ENCODE data around the gene FGGY.
"Not testable (repeated sequence)": the region's sequence is repeated elsewhere in the genome, so short reads cannot be mapped to it uniquely, and the experiment has no call there.

Gene FGGY

DNA sequence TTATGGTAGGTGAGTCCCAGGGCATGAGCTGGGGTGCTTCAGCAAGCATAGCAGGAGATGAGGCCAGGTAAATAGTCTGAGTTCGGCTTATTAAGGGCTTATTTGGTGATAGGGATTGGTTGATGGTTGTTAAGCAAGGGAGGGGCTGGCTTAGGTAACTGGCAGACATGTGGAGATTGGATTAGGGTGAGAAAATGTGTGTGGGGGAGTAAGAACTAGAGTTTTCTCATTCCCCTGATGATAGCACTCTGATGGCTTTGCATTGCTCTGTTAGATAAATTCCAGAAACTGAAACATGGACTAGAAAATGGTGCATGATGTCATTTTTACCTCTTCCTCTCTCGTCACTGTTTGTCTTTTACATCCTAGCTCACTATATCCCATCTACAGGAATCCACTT is 53.6 kb downstream of the FGGY start:
- no peak for DNase-seq (ENCODE audit: low spot score)

GRCh38 chr1:59352065-59352464 is 55.2 kb downstream of the FGGY start:
- DNase-seq (ENCODE audit: low spot score): no peak

DNA sequence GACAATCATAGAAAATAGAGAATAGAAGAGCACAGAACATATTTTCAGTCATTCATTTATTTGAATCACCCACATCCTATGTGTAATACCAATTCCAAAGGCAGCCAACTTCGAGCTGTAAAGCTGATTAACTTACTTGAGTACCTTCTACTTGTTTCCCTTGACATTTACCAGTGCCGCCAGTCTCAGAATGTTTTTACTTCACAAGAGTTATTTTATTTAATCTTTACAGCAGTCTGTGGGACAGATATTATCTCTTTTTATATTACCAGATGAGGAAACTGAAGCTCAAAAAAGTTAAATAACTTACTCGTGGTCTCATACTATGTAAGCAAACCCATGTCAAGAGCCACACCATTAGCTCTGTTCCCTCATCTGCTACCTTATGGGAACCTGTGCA is 56.6 kb downstream of the FGGY start:
- DNase-seq (ENCODE audit: low spot score): no peak

- DNase-seq (ENCODE audit: low spot score): not testable (repeated sequence)
Observed at GRCh38 chr1:59354239-59354638, 57.3 kb downstream of the FGGY start.

GRCh38 chr1:59354709-59355337 is 57.9 kb downstream of the FGGY start:
- DNase-seq (ENCODE audit: low spot score): no peak

- no peak for DNase-seq (ENCODE audit: low spot score)
Observed at GRCh38 chr1:59355361-59355760, 58.5 kb downstream of the FGGY start.

DNA sequence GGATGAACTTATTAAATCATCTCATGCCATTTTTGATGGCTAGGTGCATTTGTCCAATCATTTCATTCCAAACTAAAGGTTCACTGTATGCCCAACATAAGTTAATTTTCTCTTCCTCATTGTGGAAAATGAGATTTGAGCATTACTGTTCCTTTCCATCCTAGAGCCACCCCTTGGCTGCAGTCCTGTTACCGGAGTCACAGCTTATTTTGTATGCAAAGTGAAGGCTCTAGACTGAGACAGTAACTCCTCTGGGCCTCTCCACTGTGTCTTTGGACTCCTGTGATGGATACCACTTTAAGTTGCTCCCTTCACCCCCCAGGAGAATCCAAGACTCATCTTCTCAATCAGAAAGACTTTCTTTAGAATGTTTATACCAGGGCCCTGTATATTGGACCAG is 59.7 kb downstream of the FGGY start:
- DNase-seq (ENCODE audit: low spot score): no peak

- no peak for DNase-seq (ENCODE audit: low spot score)
Observed at GRCh38 chr1:59357645-59358320, 60.9 kb downstream of the FGGY start.

- DNase-seq (ENCODE audit: low spot score): no peak
Observed at GRCh38 chr1:59359325-59359724, 62.4 kb downstream of the FGGY start.

- no peak for DNase-seq (ENCODE audit: low spot score)
Observed at GRCh38 chr1:59360170-59360569, 63.3 kb downstream of the FGGY start.

- DNase-seq (ENCODE audit: low spot score): no peak
Observed at GRCh38 chr1:59360729-59361128, 63.8 kb downstream of the FGGY start.

DNA sequence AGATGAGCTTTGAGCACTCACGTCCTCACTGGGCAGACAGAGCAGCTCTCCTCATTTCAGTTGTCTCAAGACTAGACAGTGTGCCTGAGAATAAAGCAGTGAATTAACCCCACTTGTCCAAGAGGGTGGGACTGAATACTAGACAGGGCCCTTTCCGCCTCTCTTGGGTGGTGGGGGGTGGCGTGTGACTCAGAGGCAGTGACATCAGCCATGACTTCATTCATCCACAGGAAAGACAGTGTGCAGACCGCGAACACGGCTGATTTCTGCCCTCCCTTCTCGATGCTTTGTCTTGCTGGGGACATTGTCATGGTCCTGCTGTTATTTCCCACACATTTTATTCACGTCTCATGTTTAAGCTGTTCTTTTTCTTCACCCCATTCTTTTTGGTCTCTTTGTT is 64.9 kb downstream of the FGGY start:
- DNase-seq (ENCODE audit: low spot score): no peak

- DNase-seq (ENCODE audit: low spot score): no peak
Observed at GRCh38 chr1:59364037-59364436, 67.1 kb downstream of the FGGY start.

- DNase-seq (ENCODE audit: low spot score): no peak
Observed at GRCh38 chr1:59366346-59366745, 69.5 kb downstream of the FGGY start.

DNA sequence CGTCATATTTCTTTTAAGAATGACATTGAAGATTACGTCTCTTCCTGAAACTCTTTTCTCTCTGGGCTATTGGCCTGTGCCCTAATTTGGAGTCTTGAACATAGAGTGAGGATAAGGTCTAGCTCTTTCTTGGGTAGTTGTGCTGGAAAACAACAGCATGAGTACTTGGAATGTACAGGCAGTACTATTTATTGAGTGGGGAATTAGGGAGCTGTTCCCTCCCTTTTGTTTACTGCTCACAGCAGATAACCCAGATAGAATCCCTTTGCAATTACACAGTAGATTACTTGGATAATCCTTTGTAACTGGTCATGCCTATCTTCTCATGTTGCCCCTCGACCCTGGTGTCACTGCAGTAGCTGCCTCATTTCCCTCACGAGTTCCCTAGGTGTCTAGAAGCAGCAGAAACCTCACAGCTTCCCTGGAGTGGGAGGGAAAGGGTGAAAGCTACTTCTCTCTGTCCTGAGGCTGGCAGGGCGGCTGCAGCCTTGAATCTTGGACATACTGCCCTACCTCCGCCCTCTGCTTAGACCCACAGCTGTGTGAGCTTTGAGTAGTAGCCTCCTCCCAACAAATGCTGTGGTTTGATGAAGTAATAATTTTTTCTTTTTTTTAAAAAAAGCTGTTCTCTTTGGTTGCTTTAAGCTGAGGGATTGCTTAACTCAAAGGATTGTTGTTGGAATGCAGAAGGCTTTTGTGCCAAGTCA is 70.6 kb downstream of the FGGY start:
- DNase-seq (ENCODE audit: low spot score): no peak

- DNase-seq (ENCODE audit: low spot score): no peak
Observed at GRCh38 chr1:59368008-59368670, 71.2 kb downstream of the FGGY start.

- no peak for DNase-seq (ENCODE audit: low spot score)
Observed at GRCh38 chr1:59375321-59376220, 78.7 kb downstream of the FGGY start.

GRCh38 chr1:59377350-59377904 is 80.5 kb downstream of the FGGY start:
- DNase-seq (ENCODE audit: low spot score): no peak

- DNase-seq (ENCODE audit: low spot score): no peak
Observed at GRCh38 chr1:59378621-59379370, 81.9 kb downstream of the FGGY start.

DNA sequence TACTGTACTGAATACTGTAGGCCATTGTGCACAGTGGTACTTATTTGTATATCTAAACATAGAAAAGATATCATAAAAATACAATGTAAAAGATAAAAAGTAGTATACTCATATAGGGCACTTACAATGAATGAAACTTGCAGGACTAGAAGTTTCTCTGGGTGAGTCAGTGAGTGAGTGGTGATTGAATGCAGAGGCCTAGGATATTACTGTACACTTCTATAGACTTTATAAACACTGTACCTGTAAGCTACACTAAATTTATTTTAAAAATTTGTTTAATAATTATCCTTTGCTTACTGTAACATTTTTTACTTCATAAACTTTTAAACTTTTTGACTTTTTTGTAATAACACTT is 82.5 kb downstream of the FGGY start:
- no peak for DNase-seq (ENCODE audit: low spot score)

DNA sequence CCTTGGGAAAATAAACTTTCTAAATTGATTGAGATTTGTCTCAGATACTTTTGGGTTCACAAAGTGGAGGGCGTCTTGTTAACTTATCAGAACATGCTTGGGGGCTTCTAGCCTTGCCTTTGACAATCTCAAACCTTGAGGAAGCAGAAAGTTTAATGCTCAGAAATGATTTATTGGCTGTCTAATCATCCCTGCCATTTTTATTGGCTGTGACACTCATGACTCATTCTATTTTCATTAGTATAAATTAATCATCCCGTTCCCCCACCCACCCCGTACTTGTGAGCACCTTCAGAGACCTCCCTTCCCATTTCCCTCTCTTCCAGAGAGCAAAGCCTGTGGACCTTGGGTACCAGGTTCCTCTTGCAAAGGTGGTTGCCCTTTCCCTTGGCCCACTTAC is 87.1 kb downstream of the FGGY start:
- no peak for DNase-seq (ENCODE audit: low spot score)

Data from hematopoietic multipotent progenitor cell treated with erythropoietin and hydrocortisone succinate and interleukin-3 and kit ligand, for 15 days (in vitro differentiated cells).